H1 (cell line): ENCODE data around the gene WNT9A. TPM values are rescaled to one million over a fixed set of nuclear protein-coding genes. Genes with fewer than 3 reads are reported as not detected.

Experiments used
- KDM4A ChIP-seq: IDR thresholded peaks from one replicate; pipeline ENCODE4 v1.7.1; 2012; ENCODE audit warnings: low read depth, mild to moderate bottlenecking, moderate library complexity, low read length, inconsistent platforms; ENCODE audit not compliant: severe bottlenecking
- polyA plus RNA-seq, 7 experiments: library from polyadenylated mRNA; depleted of rRNA in 3 of 7; stranded (reverse) in 5 of 7; unstranded in 2 of 7; fragments of >200 nt in 5 of 7; fragments of 200-250 nt in 2 of 7; gene quantifications; 1 replicate in 5 of 7; 2 replicates in 1 of 7; 4 replicates in 1 of 7; pipeline versions ENCODE4 v1.2.1 to v1.2.3, GENCODE V29; 2011 to 2013; ENCODE audit warnings: missing spikeins in 2 of 7, mixed read lengths in 2 of 7
- total RNA-seq: library from RNA; stranded (reverse); fragmentation: NEBNext Ultra II Directional; extraction: Animal tissue kit (Norgen Biotek cat#: 25700); gene quantifications from 2 replicates; pipeline ENCODE4 v1.2.1, GENCODE V29; 2021

Gene WNT9A
- total and polyA plus RNA-seq, 2 of the 8 experiments (the other 6 are each of a cell fraction or from before 2014, with no cell fraction given), result 1.1 to 1.5 TPM

DNA sequence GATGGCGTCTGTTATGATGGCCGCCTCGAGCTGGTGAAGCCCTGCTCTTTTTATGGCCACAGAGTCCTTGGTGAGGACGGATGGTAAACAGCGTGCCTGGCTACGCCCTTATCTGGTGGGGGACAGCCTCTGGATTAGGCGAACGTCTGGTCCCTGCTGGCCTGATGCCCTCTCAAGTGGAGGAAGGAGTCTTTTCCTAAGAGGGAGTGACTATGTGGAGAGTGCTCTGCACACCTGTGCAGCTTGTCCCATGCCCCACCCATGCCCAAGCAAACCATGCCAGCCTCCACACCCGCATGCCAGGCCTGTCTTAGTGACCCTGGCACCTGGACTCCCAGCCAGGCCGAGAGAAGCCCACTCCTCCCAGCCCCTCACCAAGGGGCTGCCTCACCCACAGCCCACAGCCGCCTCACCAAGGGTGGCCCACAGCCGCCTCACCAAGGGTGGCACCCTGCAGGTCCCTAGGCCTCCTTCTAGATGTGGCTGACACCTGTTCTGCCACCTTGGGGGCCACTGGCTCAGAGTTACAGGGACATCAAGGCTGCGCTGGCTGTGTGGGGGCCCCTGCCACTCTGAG is 40.2 kb downstream of the WNT9A start (continued):
- TF ChIP-seq KDM4A, result no peak
